IMR-90 (cell line): ENCODE results near the gene CAMTA1. TPM values are rescaled to one million over a fixed set of nuclear protein-coding genes. Genes with fewer than 3 reads are reported as not detected.

ENCODE experiments used
- ATAC-seq: fragments of 200-7000 bp; cut with Tn5 transposase; 2 replicates; pipeline ENCODE4 v1.9.1; 2020; ENCODE audit warnings: low read depth, mild to moderate bottlenecking, moderate library complexity
- BruUV-seq: library from RNA; stranded (reverse); fragments of 400-500 nt; replicated peaks from 2 replicates; lab custom pipeline; 2021; lab: Mats Ljungman, UMichigan
- CTCF ChIA-PET: fragments of 300-600 bp; formaldehyde crosslinking; extraction: SDS; loops from one replicate; lab custom pipeline; 2021; ENCODE audit warnings: antibody characterized with exemption; lab: Yijun Ruan, JAX
- POLR2A ChIA-PET: fragments of 300-600 bp; sonication (Branson Sonifier 250); formaldehyde crosslinking; loops from one replicate; lab custom pipeline; 2022; ENCODE audit warnings: antibody characterized with exemption; ENCODE audit not compliant: unreplicated experiment; lab: Charles Lee
- DNase-seq: peaks from one replicate; pipeline ENCODE4 v3.0.0; 2013
- H2AFZ ChIP-seq: replicated peaks from 2 replicates; pipeline ENCODE3; 2013; ENCODE audit warnings: low read length, mild to moderate bottlenecking; ENCODE audit not compliant: poor library complexity
- H2AK5ac ChIP-seq: 2 replicates; pipeline ENCODE4 v1.6.1; 2013; ENCODE audit warnings: low read depth, low read length, inconsistent platforms
- H2AK9ac ChIP-seq: replicated peaks from 2 replicates; pipeline ENCODE3; 2013; ENCODE audit warnings: mild to moderate bottlenecking, low read depth, low read length, moderate library complexity; ENCODE audit not compliant: poor library complexity
- H2BK120ac ChIP-seq: 2 replicates; pipeline ENCODE4 v1.6.1; 2013; ENCODE audit warnings: low read depth, low read length, inconsistent platforms
- H2BK15ac ChIP-seq: 3 replicates; pipeline ENCODE4 v1.6.1; 2013; ENCODE audit warnings: low read depth, low read length, inconsistent platforms
- H2BK20ac ChIP-seq: 2 replicates; pipeline ENCODE4 v1.6.1; 2013; ENCODE audit warnings: low read depth, mild to moderate bottlenecking, inconsistent platforms, low read length, moderate library complexity
- H2BK5ac ChIP-seq: 2 replicates; pipeline ENCODE4 v1.6.1; 2013; ENCODE audit warnings: mild to moderate bottlenecking, low read depth, low read length, inconsistent platforms; ENCODE audit not compliant: poor library complexity, severe bottlenecking
- H3K14ac ChIP-seq: replicated peaks from 2 replicates; pipeline ENCODE4 v1.6.1; 2013; ENCODE audit warnings: low read depth, low read length, inconsistent platforms
- H3K18ac ChIP-seq: 2 replicates; pipeline ENCODE4 v1.6.1; 2013; ENCODE audit warnings: low read depth, low read length, control low read depth
- H3K23ac ChIP-seq: 2 replicates; pipeline ENCODE4 v1.6.1; 2013; ENCODE audit warnings: low read depth, low read length, inconsistent platforms
- H3K27ac ChIP-seq: 2 replicates; pipeline ENCODE4 v1.5.1; 2013; ENCODE audit warnings: mild to moderate bottlenecking, control low read depth, low read length; ENCODE audit not compliant: insufficient read depth
- H3K27me3 ChIP-seq: 2 replicates; pipeline ENCODE4 v1.6.1; 2013; ENCODE audit warnings: low read length; ENCODE audit not compliant: control insufficient read depth, insufficient read depth
- H3K36me3 ChIP-seq: 2 replicates; pipeline ENCODE4 v1.6.1; 2013; ENCODE audit warnings: low read length, mixed read lengths; ENCODE audit not compliant: control insufficient read depth, insufficient read depth
- H3K4ac ChIP-seq: 2 replicates; pipeline ENCODE4 v1.6.1; 2013; ENCODE audit warnings: low read depth, low read length, inconsistent platforms
- H3K4me1 ChIP-seq: 2 replicates; pipeline ENCODE4 v1.6.1; 2013; ENCODE audit warnings: low read length, mixed read lengths; ENCODE audit not compliant: control insufficient read depth, insufficient read depth
- H3K4me2 ChIP-seq: 2 replicates; pipeline ENCODE4 v1.6.1; 2013; ENCODE audit warnings: low read depth, mild to moderate bottlenecking, control low read depth, low read length, moderate library complexity
- H3K4me3 ChIP-seq: 2 replicates; pipeline ENCODE4 v1.5.1; 2013; ENCODE audit warnings: low read depth, mild to moderate bottlenecking, control low read depth, low read length, moderate library complexity; ENCODE audit not compliant: insufficient read depth
- H3K56ac ChIP-seq: 2 replicates; pipeline ENCODE4 v1.6.1; 2013; ENCODE audit warnings: low read length, inconsistent platforms; ENCODE audit not compliant: insufficient read depth; ENCODE audit errors: extremely low read depth
- H3K79me1 ChIP-seq, 2 experiments: 2 replicates each; pipeline ENCODE4 v1.6.1; 2013; ENCODE audit warnings: low read length in 2 of 2, inconsistent platforms in 1 of 2, low read depth in 1 of 2
- H3K9ac ChIP-seq: 2 replicates; pipeline ENCODE4 v1.6.1; 2013; ENCODE audit warnings: low read depth, low read length, control low read depth
- H3K9me1 ChIP-seq: 2 replicates; pipeline ENCODE4 v1.6.1; 2013; ENCODE audit warnings: low read length, inconsistent platforms; ENCODE audit not compliant: insufficient read depth
- H3K9me3 ChIP-seq: 2 replicates; pipeline ENCODE4 v1.6.1; 2013; ENCODE audit warnings: low read length; ENCODE audit not compliant: control insufficient read depth, insufficient read depth
- H4K20me1 ChIP-seq: 2 replicates; pipeline ENCODE4 v1.6.1; 2013; ENCODE audit warnings: low read length, inconsistent platforms; ENCODE audit not compliant: insufficient read depth
- H4K5ac ChIP-seq: 2 replicates; pipeline ENCODE4 v1.6.1; 2013; ENCODE audit warnings: mild to moderate bottlenecking, low read depth, low read length, control low read depth
- H4K8ac ChIP-seq, 2 experiments: 2 replicates each; pipeline ENCODE4 v1.6.1; 2013; ENCODE audit warnings: low read depth in 2 of 2, low read length in 2 of 2, control low read depth in 1 of 2, inconsistent platforms in 1 of 2
- H4K91ac ChIP-seq: 2 replicates; pipeline ENCODE4 v1.6.1; 2013; ENCODE audit warnings: low read depth, low read length, inconsistent platforms; ENCODE audit not compliant: insufficient read depth
- CEBPB ChIP-seq: IDR thresholded peaks from 2 replicates; pipeline ENCODE4 v1.6.1; 2012; ENCODE audit warnings: low read depth, low read length, improper control_type of control experiment
- CHD1 ChIP-seq: IDR thresholded peaks from 2 replicates; pipeline ENCODE4 v1.6.1; 2012; ENCODE audit warnings: low read depth, low read length, improper control_type of control experiment
- MAZ ChIP-seq: IDR thresholded peaks from 2 replicates; pipeline ENCODE4 v1.6.1; 2012; ENCODE audit warnings: low read depth, mild to moderate bottlenecking, low read length, improper control_type of control experiment, moderate library complexity, borderline replicate concordance
- MXI1 ChIP-seq: IDR thresholded peaks from 2 replicates; pipeline ENCODE4 v1.6.1; 2012; ENCODE audit warnings: low read depth, mild to moderate bottlenecking, low read length, moderate library complexity, borderline replicate concordance
- POLR2A ChIP-seq: IDR thresholded peaks from 2 replicates; pipeline ENCODE4 v1.6.1; 2012; ENCODE audit warnings: mild to moderate bottlenecking, low read depth, low read length
- RFX5 ChIP-seq: IDR thresholded peaks from 2 replicates; pipeline ENCODE4 v1.8.0; 2012; ENCODE audit warnings: low read depth, mild to moderate bottlenecking, low read length, moderate library complexity
- SMC3 ChIP-seq: fragments of 150-350 bp; IDR thresholded peaks from 2 replicates; pipeline ENCODE4 v1.6.1; 2016; ENCODE audit warnings: low read depth, mild to moderate bottlenecking, antibody characterized with exemption, low read length, moderate library complexity
- USF2 ChIP-seq: fragments of 150-350 bp; IDR thresholded peaks from 2 replicates; pipeline ENCODE4 v1.6.1; 2017; ENCODE audit warnings: mild to moderate bottlenecking, antibody characterized with exemption, low read length, low read depth
- WGBS, 2 experiments: methylation state at CpG; one replicate each; pipeline versions ENCODE4 v1.1.5 to v1.1.7; 2013; ENCODE audit warnings: missing lambda C conversion rate in 2 of 2; ENCODE audit not compliant: insufficient read length in 1 of 2; ENCODE audit errors: extremely low coverage in 2 of 2; 5-methylcytosine and 5-hydroxymethylcytosine counted together
- dilution Hi-C: fragments of 300-500 bp; cut with HindIII; formaldehyde crosslinking; loops from one replicate; pipeline ENCODE4 v1.14.3; 2018; ENCODE audit warnings: low sequenced_read_pairs; ENCODE audit not compliant: unreplicated experiment
- in situ Hi-C: fragments of 300-500 bp; cut with MboI; formaldehyde crosslinking; loops from 3 replicates; pipeline ENCODE4 v1.14.3; 2019; ENCODE audit warnings: low sequenced_read_pairs, inconsistent platforms, mixed read lengths
- intact Hi-C: fragments of 100-400 bp; cut with micrococcal nuclease; formaldehyde crosslinking; loops from 2 replicates; pipeline ENCODE4 v1.10.0; 2022
- polyA plus RNA-seq, 3 experiments: library from polyadenylated mRNA; depleted of rRNA; stranded (reverse); fragments of >200 nt; gene quantifications; 2 replicates each; pipeline ENCODE4 v1.2.3, GENCODE V29; 2012; ENCODE audit warnings: low replicate concordance in 1 of 3
- total RNA-seq: library from RNA; depleted of rRNA; stranded (reverse); fragments of >200 nt; gene quantifications from 2 replicates; pipeline ENCODE4 v1.2.3, GENCODE V29; 2012

CAMTA1 gene
- total and polyA plus RNA-seq, 2 of the 4 experiments (the other 2 are of a cell fraction): 35.5 to 74.3 TPM

GRCh38 chr1:6801966-6802365, 16.7 kb downstream of the CAMTA1 start:
- Histone ChIP-seq H3K23ac (peak overlapping the region; percentile 55; the same call in 1 of the 2 replicates), H3K14ac (peak overlapping the region; percentile 82), H4K5ac (peak overlapping the region; percentile 90), H4K20me1 (peaks cover 5% of the 10 kb centered on the region; the same call in 1 of the 2 replicates), H3K27ac (peak overlapping the region; percentile 73), H2BK20ac (peak overlapping the region; percentile 83), H2BK15ac (peak overlapping the region; percentile 42; the same call in 2 of the 3 replicates), H2AK9ac (no peak overlapping the region), H3K9ac (peak overlapping the region; percentile 10), H3K56ac (no peak overlapping the region), H3K36me3 (no peaks in the 10 kb centered on the region; the same call in 1 of the 2 replicates), H3K4ac (peak overlapping the region; percentile 60), H3K18ac (peak overlapping the region; percentile 73), H3K4me1 (peaks cover 35% of the 10 kb centered on the region), H4K91ac (peak overlapping the region; percentile 42), H2AK5ac (peak overlapping the region; percentile 90), H3K79me1 (peaks cover 18 to 69% of the 10 kb centered on the region in 2 experiments), H3K9me3 (no peaks in the 10 kb centered on the region), H3K27me3 (no peaks in the 10 kb centered on the region), H3K4me3 (no peak overlapping the region), H2AFZ (no peak overlapping the region), H2BK120ac (peak overlapping the region; percentile 81), H3K9me1 (peaks cover 20% of the 10 kb centered on the region), H2BK5ac (peak overlapping the region; percentile 69), H3K4me2 (no peak overlapping the region), H4K8ac (peak overlapping the region; percentile 32 to 51)
- intact Hi-C loops: loop anchor here (5.0 kb wide), 1 partner anchor 70 kb away; no protein-coding TSS in a partner anchor
- WGBS, 2 experiments: no CpG with 5 or more reads among the region's 3 CpGs
- ChIA-PET POLR2A (no interaction called here), CTCF (interaction anchor here (0.9 to 1.3 kb wide), 3 partner anchors 9 to 81 kb away, joined by 3 to 4 read pairs (median 3); no protein-coding TSS in a partner anchor)
- ATAC-seq: peak; percentile 33
- in situ Hi-C loops: loop anchor here (10.0 kb wide), 1 partner anchor 843 kb away; no protein-coding TSS in a partner anchor
- TF ChIP-seq CHD1: no peak
- TF ChIP-seq MXI1: no peak
- no peak for TF ChIP-seq POLR2A
- no peak for TF ChIP-seq MAZ
- TF ChIP-seq USF2: no peak
- TF ChIP-seq SMC3: no peak
- no peak for TF ChIP-seq CEBPB
- TF ChIP-seq RFX5: no peak
- dilution Hi-C loops: no loop called here
- BruUV-seq: no TSS peak
- peak; percentile 81 for DNase-seq
